Kidney epithelial cell (primary cell): ENCODE results near the gene ZDHHC11B. TPM values are rescaled to one million over a fixed set of nuclear protein-coding genes. Genes with fewer than 3 reads are reported as not detected.
"Not testable (repeated sequence)": the region's sequence is repeated elsewhere in the genome, so short reads cannot be mapped to it uniquely, and the experiment has no call there.

Experiments
- DNase-seq: peaks from one replicate; pipeline ENCODE4 v3.0.0-alpha.2; 2010; ENCODE audit warnings: low read depth
- H3K27me3 ChIP-seq: 2 replicates; pipeline ENCODE4 v1.6.0; 2011; ENCODE audit warnings: low read length; ENCODE audit not compliant: control insufficient read depth, insufficient read depth
- H3K36me3 ChIP-seq: 2 replicates; pipeline ENCODE4 v1.5.1; 2011; ENCODE audit warnings: low read length; ENCODE audit not compliant: control insufficient read depth, insufficient read depth
- H3K4me3 ChIP-seq: 2 replicates; pipeline ENCODE4 v1.5.1; 2011; ENCODE audit warnings: low read depth, mild to moderate bottlenecking, control low read depth, low read length
- total RNA-seq: library from RNA; depleted of rRNA; stranded (reverse); fragments of >200 nt; gene quantifications from 2 replicates; pipeline ENCODE4 v1.2.3, GENCODE V29; 2015
- TF ChIP-seq, protein P1 (sequence below): IDR thresholded peaks from 2 replicates; pipeline ENCODE4 v1.5.1; 2011; ENCODE audit warnings: mild to moderate bottlenecking, moderate library complexity, low read length, control low read depth, inconsistent platforms; ENCODE audit not compliant: insufficient read depth, poor library complexity, severe bottlenecking

Gene ZDHHC11B
- total RNA-seq, 1 donor from 2014 or later: 0.25 TPM

DNA sequence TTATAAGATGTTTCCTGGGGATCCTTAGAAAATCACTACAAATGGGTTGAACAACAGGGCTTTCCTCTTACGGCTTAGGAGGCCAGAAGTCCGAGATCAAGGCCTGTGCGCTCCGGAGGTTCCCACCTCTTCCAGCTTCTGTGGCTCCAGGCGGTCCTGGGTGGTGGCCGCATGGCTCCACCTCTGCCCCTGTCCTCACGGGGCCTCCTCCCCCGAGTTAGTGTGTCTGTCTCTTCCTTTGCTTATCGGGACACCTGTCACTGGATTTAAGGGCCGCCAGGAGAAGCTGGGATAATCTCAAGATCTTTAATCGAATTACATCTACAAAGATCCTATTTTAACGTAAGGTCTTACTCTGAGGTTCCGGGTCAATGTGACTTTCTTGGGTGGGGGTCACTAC, 89.1 kb downstream of the ZDHHC11B start:
- not testable (repeated sequence) for H3K4me3 ChIP-seq, DNase-seq, H3K36me3 ChIP-seq
- peaks cover 17% of the 10 kb centered on the region for H3K27me3 ChIP-seq

DNA sequence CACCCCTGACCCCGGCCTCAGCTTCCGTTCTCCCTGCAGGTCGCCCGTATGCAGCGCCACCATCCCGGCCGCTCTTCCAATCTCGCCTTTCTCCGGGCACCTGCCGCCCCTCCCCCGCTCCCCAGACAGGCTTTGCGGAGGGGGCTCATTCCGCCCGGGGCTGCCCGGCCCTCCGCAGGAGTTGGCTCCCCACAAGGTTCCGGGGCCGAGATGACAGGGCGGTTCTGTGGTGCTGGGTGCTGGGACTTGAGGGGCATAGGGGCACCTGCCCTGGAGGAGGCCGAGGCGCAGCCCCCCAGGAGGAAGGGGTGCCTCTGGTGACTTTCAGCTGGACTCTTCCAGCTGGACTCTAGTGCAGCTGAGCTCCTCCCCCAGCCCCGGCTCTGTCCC, 90.5 kb downstream of the ZDHHC11B start:
- Histone ChIP-seq H3K27me3 (peaks cover 17% of the 10 kb centered on the region), H3K4me3 (peak overlapping the region; percentile 46)
- H3K36me3 ChIP-seq, DNase-seq: not testable (repeated sequence)

DNA sequence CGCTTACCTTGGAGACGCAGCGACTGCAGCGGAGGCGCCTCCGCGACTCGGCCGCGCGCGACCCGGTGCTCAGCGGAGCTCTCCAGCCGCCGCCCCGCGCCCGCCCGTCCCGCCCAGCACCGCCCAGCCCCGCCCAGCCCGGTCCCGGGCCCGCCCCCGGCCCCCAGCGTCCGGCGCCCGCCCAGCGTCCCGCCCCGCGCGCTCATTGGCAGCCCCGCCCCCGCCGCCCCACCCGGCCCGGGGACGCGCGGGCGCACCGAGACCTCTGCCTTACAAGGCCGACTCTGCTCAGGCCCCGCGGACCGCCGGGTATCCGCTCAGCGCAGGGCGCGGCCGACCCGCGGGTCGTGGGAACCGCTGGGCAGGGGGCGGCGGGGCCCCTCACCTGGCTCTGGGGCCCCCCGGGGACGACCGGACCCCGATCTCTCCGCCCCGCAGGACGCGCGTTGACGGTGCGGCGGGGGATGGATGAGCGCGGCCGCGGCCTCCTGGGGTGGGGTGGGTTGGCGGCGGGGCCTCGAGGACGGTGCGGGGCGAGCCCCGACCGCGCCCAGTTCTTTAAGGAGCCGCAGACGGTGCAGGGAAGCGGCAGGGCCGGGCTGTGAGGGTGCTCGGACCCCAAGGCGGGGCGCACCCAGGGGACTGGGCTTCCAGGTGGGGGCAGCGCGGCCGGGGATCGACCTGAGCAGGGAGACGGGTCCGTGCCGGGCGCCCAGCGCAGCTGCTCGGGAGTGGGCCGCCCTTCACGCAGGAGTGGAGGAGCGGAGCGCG, 91.1 kb downstream of the ZDHHC11B start, which contains the start of gene TPPP:
TSS of gene TPPP (minus strand) at position 82 of the 771 bp plus-strand sequence. CDS start 15,292 bp downstream, outside the sequence.
- not testable (repeated sequence) for DNase-seq, H3K36me3 ChIP-seq
- Histone ChIP-seq H3K27me3 (peaks cover 17% of the 10 kb centered on the region), H3K4me3 (peak within 1 kb of the TSS; percentile 46)

DNA sequence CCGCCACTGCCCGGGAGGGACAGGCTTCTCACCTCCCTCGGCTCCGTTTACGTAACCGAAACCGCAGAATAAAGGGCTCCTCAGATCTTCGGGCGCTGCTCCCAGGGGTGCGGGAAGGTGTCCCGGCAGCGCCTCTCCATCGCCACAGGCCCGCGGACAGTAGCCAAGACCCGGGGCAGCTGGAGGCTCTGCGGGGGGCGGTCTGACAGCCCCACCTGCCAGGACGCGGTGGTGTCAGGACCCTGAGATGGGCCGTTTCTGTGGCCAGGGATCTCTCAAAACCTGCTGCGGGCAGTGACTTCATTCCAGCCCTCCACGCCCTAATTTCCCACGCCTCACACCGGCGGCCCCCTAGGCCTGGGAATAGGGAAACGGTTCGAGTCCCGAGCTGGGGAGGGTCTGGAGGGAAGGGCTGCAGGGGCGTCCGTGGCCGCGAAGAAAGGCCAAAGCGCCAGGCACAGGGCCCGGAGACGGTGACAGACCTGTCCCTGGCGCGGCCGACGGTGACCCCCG, 91.9 kb downstream of the ZDHHC11B start:
- not testable (repeated sequence) for H3K36me3 ChIP-seq, DNase-seq
- Histone ChIP-seq H3K27me3 (peaks cover 17% of the 10 kb centered on the region), H3K4me3 (peak overlapping the region; percentile 32)

DNA sequence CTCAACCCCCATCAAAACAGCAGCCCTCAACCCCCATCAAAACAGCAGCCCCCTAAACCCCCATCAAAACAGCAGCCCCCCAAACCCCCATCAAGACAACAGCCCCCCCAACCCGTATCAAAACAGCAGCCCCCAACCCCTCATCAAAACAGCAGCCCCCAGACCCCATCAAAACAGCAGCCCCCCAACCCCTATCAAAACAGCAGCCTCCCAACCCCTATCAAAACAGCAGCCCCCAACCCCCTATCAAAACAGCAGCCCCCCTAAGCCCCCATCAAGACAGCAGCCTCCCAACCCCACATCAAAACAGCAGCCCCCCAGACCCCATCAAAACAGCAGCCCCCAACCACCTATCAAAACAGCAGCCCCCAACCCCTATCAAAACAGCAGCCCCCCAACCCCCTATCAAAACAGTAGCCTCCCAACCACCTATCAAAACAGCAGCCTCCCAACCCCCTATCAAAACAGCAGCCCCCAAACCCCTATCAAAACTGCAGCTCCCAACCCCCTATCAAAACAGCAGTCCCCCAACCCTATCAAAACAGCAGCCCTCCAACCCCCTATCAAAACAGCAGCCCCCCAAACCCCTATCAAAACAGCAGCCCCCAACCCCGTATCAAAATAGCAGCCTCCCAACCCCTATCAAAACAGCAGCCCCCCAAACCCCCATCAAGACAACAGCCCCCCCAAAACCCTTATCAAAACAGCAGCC, 92.6 kb downstream of the ZDHHC11B start:
- TF ChIP-seq, protein P1, sequence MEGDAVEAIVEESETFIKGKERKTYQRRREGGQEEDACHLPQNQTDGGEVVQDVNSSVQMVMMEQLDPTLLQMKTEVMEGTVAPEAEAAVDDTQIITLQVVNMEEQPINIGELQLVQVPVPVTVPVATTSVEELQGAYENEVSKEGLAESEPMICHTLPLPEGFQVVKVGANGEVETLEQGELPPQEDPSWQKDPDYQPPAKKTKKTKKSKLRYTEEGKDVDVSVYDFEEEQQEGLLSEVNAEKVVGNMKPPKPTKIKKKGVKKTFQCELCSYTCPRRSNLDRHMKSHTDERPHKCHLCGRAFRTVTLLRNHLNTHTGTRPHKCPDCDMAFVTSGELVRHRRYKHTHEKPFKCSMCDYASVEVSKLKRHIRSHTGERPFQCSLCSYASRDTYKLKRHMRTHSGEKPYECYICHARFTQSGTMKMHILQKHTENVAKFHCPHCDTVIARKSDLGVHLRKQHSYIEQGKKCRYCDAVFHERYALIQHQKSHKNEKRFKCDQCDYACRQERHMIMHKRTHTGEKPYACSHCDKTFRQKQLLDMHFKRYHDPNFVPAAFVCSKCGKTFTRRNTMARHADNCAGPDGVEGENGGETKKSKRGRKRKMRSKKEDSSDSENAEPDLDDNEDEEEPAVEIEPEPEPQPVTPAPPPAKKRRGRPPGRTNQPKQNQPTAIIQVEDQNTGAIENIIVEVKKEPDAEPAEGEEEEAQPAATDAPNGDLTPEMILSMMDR: no peak
- Histone ChIP-seq H3K4me3 (no peak overlapping the region), H3K27me3 (peaks cover 14% of the 10 kb centered on the region), H3K36me3 (no peaks in the 10 kb centered on the region)
- no peak for DNase-seq

DNA sequence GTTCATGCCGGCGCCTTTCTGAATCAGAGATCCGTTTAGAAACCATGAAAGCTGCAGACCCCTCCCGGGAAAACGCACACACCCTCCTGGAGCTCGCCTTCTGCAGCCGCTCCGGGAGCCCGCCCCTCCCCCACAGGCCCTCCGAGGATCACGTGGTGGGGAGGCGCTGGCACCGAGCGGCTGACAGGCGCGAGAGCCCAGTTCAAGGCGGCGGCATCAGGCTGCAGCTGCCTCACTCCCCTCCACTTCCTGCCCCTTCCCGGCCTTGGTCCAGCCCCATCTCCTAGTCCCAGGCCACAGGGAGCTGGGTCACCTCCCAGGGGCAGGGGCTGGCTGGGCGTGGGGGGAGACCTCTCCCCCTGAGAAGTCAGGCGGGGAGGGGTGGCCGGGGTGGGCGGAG, 93.5 kb downstream of the ZDHHC11B start:
- not testable (repeated sequence) for DNase-seq, H3K36me3 ChIP-seq, H3K4me3 ChIP-seq
- peaks cover 14% of the 10 kb centered on the region for H3K27me3 ChIP-seq

DNA sequence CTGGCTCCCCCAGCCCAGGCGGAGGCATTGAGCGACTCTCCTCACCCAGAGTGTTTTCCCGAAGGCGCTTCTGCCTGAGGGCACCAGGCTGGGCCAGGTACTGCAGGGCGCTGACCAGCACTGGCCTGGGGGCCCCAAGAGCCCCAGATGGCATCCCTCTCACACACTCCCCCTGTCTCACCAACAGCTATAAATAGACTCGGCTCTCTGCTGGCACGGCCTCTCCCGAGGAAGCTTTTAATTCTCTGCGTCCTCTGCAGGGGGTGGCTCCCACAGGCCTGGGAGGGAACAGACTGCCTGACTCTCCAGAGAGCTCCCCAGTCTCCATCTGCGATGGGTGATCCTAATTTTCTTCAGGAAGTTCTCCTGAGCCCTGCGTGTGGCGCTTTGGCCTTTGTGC, 94.2 kb downstream of the ZDHHC11B start:
- H3K4me3 ChIP-seq, H3K36me3 ChIP-seq, DNase-seq: not testable (repeated sequence)
- peaks cover 14% of the 10 kb centered on the region for H3K27me3 ChIP-seq

DNA sequence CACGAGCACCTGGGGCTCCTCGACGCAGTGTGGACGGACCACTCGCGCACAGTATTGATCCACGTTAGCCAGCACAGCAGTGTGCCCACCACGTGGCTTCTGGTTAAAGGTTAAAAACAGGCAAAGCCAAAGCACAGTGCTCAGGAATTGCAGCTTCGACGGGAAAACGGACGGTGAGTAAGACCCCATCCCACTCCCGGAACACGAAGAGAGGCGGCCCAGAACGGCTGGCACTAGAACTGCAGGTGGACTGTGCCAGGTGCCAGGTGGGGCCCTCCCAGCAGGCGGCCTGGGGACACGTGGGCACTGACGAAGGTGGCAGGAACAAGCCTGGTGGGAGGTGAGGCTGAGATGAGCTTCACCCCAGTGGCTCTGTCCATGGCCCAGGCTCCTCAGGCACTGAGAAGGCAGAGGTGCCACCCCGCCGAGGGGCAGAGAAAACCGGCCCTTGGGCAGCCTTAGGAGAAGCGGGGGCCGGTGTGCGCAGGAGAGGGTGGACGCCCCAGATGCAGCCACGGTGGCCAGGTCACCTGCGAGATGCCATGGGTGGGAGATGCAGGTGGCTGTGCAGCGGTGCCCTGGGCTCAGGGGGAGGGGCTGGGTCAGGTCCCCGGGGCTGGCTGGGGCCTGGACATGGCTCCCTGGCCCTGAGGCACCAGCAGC, 96.0 kb downstream of the ZDHHC11B start:
- peaks cover 13% of the 10 kb centered on the region for H3K27me3 ChIP-seq
- not testable (repeated sequence) for H3K4me3 ChIP-seq, DNase-seq, H3K36me3 ChIP-seq

DNA sequence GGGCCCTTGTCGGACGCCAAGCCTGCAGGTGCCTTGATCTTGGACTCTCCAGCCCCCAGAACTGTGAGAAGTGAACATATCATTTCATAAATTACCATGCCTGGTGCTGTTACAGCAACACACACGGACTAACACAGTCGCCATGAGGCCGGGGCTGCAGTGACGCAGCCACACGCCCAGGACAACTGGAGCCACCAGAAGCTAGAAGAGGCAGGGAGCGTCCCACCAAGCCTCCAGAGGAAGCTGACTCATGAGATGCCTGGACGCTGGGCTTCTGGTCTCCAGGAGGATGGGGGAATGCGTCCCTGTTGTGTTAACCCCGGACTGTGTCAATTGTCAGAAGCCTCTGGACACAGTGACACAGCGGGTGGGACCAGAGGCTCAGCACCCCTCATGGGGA, 97.6 kb downstream of the ZDHHC11B start:
- not testable (repeated sequence) for H3K36me3 ChIP-seq, DNase-seq, H3K4me3 ChIP-seq, H3K27me3 ChIP-seq

DNA sequence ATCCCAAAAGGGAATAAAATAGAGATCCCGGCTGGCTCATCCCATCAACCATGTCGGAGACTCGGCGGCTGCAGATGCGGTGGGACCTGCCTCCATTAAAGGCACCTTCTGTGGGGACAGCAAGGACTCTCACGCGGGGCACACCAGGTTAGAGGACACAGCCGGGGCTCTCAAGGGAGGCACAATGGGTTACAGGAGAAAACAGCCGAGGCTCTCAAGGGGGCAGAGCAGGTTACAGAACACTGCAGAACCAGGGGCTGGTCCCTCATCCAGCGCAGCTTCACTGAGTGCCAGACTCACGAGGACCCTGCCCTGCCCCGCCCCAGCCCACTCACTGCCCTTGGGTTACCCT, 98.4 kb downstream of the ZDHHC11B start:
- not testable (repeated sequence) for DNase-seq, H3K27me3 ChIP-seq, H3K4me3 ChIP-seq, H3K36me3 ChIP-seq
